ENCODE data around the gene COL25A1.

- TF ChIP-seq EZH2 (IDR thresholded peaks at IDR 0.05; ENCODE audit: insufficient read depth, poor library complexity, severe bottlenecking) (no peak), EZH2phosphoT487 (IDR thresholded peaks at IDR 0.05; ENCODE audit: insufficient read depth, low read depth) (no peak)
Observed at GRCh38 chr4:109111031-109111430, 191.4 kb downstream of the COL25A1 start.
